Activated CD8-positive, alpha-beta memory T cell treated with anti-CD3 and anti-CD28 coated beads for 48 hours (primary cell): ENCODE measurements around the gene TMEM150B.

Experiments
- DNase-seq, 3 experiments: peaks; one replicate each; pipeline ENCODE4 v3.0.0-alpha.2; 2020; ENCODE audit warnings: low read depth in 2 of 3, low spot score in 2 of 3

Gene TMEM150B

DNA sequence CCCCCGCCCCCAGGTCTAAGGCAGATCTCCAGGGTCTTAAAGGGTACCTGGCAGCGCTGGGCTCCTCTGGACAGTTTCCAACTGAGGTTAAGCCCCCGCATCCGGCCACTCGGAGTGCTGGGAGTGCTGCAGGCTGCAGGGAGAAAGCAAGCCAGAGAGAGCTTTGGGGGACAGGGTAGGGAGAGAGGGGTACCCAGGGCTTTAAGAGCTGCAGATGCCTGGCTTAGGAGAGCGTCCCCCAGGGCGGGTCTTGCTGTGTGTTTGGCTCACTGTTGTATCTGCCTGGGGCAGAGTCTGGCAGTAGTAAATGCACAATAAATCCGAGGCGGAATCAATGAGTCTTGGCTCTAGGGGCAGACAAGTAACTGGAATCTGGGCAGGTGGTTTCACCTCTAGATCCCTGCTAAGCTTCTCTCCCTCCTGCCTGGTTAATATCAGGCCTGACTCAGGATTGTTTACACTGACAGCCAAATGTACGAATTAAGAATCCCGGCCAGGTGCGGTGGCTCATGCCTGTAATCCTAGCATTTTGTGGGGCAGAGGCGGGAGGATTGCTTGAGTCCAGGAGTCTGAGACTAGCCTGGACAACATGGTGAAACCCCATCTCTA, 30.2 kb upstream of the TMEM150B start:
- DNase-seq: no peak

- DNase-seq: no peak
Observed at GRCh38 chr19:55354698-55355212, 29.6 kb upstream of the TMEM150B start, which contains the start of gene COX6B2. COX6B2 (minus strand) TSS chr19:55354719; CDS start chr19:55354521, 198 bp downstream.

GRCh38 chr19:55353803-55354697, 28.9 kb upstream of the TMEM150B start:
- DNase-seq: peak in 1 of 3 experiments; percentile 38

GRCh38 chr19:55353356-55353802, 28.2 kb upstream of the TMEM150B start:
- DNase-seq: no peak

GRCh38 chr19:55352549-55353145, 27.5 kb upstream of the TMEM150B start:
- no peak for DNase-seq

DNA sequence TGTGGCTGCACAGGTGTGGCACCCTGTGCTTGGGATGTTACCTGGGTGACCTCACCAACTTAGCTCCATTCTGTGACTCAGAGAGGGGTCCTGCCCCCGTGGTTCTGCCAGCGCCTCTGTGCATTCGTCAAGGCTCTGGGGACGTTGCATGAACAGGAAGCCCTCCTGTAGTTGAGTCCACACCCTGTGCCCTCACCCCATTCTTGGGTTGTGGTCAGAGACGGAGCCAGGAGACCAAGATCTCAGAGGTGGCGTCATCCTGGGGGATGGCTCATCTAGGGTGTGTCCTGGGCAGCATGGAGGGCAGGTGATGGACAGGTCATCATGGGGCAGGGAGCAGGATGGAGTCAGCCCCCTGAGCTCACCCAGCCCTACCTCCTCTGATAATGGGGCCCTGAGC, 26.9 kb upstream of the TMEM150B start:
- DNase-seq: no peak

DNA sequence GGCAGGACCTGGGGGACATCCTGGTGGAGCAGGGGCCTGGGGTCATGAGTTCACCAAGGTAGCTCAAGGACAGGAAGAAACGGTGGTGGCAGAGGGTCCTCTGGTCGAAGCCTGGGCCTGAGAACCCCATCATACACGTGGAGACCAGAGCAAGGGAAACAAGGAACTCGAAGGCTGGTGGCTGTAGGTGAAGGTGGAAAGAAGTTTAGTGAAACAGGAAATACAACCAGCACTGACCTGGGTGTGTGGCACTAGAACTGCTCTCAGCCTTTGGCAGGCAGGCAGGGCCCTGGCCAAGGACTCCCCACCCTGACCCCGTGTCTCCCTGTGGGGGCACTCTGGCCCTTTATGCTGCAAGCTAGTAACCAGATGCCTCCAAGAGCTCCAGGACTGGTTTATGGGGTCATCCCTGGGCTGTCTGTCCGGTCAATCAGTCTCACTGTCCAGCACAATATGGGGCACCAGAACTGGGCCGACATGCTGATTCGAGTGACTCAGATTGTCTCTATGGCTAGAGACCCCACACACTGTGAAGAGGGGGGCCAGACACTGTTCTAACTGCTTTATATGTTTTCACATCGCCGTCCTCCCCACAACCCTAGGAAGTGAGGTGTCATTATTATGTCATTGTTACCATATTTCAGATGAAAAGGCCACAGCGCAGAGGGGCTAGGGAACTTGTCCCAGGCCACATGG, 25.6 kb upstream of the TMEM150B start:
- no peak for DNase-seq

DNA sequence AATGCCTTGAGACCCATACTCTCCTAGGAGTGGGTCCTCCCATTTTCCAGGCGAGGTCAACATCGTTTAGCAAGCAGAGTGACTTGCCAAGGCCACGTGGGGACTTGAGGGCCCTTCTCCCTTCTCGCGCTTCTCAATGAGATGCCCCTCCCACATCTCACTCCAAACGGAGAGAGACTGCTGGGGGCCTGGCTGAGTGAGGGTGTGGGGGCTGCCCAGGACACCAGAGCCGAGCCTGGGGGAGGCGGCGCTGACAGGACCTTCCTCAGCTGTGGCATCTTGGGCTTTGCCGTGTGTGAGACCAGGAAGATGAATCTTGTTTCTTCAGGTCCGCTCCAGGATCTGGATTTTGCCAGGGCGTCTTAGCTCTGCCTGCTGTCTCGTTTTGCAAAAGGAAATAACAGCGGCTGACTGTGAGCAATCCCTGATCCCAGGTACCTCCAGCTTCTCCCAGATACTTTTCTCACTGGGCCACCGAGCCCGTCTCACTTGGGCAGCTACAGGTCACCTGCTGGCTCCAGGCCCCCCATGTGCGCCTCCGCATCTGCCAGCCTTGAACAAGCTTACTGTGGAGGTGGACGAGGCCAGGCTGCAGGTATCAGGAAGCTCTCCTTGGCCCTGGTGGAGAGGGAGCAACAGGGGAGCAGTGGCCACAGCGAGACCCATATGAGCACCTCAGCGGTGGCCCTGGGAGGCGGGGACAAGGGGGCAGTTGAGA, 23.3 kb upstream of the TMEM150B start:
- no peak for DNase-seq

DNA sequence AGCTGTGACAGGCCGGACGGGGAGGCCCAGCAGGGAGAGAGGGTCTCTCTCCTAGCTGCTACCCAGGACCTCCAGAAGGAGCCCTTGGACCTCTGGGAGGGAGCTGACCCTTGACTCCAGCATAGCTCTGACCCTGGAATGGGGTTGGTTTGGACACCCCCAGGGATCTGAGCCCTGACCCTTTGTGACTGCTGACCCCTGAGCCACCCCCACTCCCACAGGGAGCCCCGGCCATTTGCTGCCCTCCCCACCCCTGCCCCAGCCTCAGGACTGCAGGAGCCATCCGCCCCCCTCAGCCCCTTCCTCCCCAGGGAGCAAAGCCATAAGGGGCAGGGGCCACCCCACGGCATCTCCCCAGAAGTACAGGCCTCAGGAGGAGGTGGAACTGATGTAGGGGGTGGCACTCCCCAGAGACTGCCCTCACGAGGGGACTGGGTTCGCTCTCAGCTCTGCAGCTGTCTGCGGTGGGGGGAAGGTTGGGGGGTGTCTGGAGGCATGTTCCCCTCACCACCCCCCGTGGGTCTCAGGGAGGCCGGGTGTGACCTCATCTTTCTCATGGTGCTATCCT, 22.4 kb upstream of the TMEM150B start:
- DNase-seq: no peak

GRCh38 chr19:55346725-55347441, 21.7 kb upstream of the TMEM150B start:
- DNase-seq: no peak

- DNase-seq: no peak
Observed at GRCh38 chr19:55345818-55346724, 20.9 kb upstream of the TMEM150B start.

DNA sequence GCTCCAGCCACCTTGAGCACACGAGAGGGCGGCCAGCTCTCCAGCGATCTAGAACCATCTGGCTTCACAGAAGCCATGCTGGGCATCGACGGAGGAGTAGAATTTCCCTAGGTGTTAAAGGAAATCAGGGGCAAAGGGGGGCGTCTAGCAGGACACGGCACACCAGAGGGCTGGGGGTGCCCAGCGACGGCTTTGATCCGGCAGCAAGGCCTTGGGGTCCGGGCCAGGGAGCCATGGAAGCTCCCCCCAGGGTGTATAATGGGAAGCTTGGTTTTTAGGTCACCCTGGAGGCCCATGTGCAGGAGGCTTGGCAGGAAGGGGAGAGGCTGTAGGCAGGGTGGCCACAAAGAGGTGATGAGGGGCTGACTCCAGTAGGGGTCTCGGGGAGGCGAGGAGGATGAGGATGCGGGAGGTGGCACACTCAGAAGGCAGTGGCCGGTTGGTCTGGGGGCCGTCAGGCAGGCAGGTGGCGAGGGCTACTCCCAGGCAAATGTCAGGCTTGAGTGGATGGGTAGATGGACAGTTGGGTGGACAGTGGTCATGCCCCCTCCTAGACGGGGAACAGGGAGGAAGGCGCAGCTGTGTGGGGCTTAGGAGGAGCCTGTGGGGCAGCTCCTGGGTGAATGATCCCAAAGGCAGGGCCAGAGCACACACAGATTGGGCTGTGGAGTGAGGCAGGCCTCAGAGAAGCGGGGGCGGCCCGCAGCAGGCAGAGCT, 20.1 kb upstream of the TMEM150B start:
- no peak for DNase-seq

- no peak for DNase-seq
Observed at GRCh38 chr19:55344444-55344843, 19.3 kb upstream of the TMEM150B start.

DNA sequence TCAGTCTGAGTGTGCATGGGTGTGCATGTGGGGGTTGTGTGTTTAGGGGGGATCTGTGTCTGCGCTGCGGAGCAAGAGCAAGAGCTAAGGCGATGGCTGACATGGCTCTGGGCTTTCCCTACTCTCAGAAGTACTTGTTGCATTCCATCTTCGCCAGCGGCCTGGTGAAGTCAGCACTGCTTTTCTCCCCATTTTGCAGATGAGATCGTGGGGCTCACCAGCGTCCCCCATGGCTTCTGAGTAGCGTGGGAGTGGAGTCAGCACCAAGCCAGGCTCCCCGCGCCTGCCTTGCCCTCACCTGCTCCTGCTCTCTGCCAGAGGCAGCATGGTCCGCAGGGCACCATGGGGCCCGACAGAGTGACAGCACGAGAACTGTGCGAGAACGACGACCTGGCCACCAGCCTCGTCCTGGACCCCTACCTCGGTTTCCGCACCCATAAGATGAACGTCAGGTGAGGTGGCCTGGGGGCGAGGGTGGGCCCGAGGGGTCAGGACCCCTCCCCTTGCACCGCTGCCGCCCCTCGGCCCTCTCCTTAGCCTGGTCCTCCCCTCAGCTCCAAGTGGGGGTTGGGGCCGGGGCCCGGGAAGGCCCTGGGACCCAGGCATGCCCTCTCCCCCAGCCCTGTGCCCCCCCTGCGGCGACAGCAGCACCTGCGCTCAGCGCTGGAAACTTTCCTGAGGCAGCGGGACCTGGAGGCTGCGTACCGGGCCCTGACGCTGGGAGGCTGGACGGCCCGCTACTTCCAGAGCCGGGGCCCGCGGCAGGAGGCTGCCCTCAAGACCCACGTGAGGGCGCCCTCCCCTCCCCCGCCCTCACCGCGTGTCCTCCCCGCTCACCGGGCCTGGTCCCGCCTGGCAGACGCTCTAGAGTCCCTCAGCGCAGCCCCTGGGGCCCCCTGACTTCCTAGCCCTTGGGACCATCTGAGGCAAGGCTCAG, 16.7 kb upstream of the TMEM150B start:
- no peak for DNase-seq

DNA sequence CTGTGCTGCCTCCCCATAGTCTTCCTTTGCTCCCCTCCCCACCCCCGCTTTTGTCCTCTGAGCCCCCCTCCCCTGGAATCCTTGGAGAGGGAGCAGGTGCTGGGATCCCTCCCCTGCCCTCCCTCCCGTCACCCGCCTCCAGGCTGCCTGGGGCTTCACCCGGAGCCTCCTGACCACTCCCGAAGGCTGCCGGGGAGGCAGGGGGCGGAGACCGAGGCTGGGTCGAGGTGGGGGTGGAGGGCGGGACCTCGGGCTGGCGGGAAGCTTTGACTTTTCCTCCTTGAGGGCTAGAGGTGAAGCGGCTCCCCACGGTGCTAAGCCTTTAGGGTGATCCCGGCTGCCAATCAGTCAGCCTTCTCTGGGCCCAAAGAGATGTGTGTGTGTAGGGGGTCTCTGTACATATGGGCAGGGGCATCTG, 16.0 kb upstream of the TMEM150B start:
- peak; percentile 32 to 48 (median 38) for DNase-seq

- peak in 1 of 3 experiments; percentile 17 for DNase-seq
Observed at GRCh38 chr19:55340784-55341147, 15.6 kb upstream of the TMEM150B start.
